Pulmonary artery endothelial cell (primary cell): Measurements from ENCODE around the gene SPSB1. TPM values are rescaled to one million over a fixed set of nuclear protein-coding genes. Genes with fewer than 3 reads are reported as not detected.

Source experiments
- DNase-seq: peaks from one replicate; pipeline ENCODE4 v3.0.0-alpha.2; 2011; ENCODE audit warnings: low read depth, low spot score
- total RNA-seq: library from RNA; depleted of rRNA; stranded (reverse); fragments of >200 nt; gene quantifications from 2 replicates; pipeline ENCODE4 v1.2.3, GENCODE V29; 2014

Gene SPSB1
- total RNA-seq = 18.9 and 20.6 TPM in 2 replicates

DNA sequence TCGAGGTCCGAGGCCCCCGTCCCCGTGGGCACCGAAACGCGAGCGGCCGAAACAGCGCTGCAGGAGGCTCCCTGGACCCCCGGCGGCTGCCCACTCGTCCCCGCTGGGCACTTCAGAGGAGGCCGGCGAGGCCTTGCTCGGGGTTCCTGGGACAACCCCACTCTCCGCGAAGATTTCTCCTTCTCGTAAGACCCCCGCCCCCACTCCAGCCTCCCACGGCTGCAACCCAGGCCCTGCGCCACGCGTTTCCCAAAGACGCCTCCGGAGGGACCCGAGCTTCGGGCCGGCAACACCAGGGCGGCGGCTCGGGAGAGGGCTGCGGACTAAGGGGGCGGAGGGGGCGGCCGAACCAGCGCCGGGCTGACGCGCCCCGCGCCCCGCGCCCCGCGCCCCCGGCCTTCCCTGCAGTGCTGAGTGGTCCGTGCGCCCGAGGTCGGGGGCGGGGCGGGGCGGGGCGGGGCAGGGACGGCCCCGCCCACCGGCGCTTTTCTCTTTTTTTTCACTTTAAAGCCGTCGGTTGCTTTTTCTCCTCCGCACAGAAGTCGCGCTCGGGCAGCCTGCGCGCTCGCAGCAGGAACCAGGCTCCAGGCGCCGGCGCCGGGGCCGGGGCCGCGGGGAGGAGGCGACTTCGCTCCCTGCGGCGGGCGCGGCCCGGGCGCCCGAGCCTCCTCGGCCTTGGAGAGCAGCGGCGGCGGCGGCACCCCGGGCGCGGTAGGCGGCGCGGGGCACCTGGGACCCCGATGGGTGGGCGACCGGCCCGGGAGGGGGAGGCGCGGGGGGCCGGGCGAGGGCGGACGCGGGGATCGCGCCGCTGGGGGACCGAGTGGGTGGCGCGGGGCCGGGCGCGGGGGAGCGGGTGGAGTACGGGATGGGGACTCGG, at the start of gene SPSB1:
Gene SPSB1 (plus strand): TSS at position 534 of the 880 bp plus-strand sequence. CDS start 62,998 bp downstream, outside the sequence.
- no peak for DNase-seq

- DNase-seq = no peak
These were observed 49.5 kb upstream of the SPSB1 start for GRCh38 chr1:9243066-9243739.

- DNase-seq = no peak
These were observed 48.0 kb upstream of the SPSB1 start for GRCh38 chr1:9244501-9245229.

GRCh38 chr1:9245230-9245619, 47.5 kb upstream of the SPSB1 start:
- DNase-seq = no peak

- DNase-seq = no peak
These were observed 47.0 kb upstream of the SPSB1 start for GRCh38 chr1:9245661-9246060.

- DNase-seq = no peak
These were observed 46.5 kb upstream of the SPSB1 start for GRCh38 chr1:9246215-9246614.

GRCh38 chr1:9246841-9247785, 45.6 kb upstream of the SPSB1 start:
- no peak for DNase-seq

GRCh38 chr1:9247894-9248293, 44.8 kb upstream of the SPSB1 start:
- no peak for DNase-seq

DNA sequence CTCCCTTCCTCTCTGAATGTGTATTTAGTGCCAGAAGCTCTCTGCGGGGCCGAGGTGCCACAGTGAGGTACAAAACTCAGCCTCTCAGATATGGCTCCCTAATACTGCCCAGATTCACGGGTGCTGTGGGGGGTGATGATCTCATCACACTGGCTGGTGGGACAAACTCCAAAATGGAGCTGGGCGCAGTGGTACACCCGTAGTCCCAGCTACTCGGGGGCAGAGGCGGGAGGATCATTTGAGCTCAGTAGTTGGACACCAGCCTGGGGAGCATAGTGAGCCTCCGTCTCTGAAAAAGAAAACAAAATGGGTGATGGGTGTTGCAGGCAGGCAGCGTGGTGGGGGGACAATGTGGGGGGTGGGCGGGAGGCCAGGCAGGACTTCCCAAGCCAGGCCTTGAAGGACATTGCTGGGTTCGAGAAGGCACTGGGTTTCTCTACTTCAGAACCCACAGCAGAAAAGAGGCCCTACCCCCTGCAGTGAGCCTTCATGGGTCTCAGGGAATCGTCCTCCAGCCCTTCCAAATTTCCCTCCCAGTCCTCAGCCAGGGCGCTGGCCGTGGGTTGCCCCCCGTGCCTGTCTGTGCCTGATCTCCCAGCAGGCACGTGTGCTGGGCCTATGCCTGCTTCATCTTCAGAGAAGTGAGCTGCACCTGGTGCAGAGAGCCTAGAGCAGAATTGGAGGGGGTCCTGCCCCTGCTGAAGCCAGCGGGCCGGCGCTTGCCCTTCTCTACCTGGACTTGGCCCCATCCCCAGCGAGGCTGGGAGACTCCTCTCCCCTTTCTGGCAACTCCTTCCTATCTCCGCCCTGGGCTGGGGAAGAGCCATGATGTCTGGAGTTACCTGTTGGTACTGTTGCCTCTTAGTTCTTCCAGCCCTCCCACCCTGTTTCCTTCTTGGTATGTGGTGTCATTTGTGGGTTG, 44.1 kb upstream of the SPSB1 start:
- no peak for DNase-seq

DNA sequence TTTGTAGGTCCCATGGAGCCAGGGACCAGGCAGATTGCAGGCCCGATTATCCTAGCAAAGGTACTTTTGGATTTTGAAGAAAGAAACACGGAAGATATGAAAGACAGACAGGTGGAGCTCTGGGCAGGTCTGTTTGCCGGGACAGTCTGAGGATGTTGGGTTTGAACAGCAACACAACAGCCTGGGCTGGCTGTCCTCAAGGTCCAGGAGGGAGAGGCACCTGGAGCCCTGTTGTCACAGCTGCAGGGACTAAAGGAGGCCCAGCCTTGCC, 43.5 kb upstream of the SPSB1 start:
- DNase-seq = no peak

DNA sequence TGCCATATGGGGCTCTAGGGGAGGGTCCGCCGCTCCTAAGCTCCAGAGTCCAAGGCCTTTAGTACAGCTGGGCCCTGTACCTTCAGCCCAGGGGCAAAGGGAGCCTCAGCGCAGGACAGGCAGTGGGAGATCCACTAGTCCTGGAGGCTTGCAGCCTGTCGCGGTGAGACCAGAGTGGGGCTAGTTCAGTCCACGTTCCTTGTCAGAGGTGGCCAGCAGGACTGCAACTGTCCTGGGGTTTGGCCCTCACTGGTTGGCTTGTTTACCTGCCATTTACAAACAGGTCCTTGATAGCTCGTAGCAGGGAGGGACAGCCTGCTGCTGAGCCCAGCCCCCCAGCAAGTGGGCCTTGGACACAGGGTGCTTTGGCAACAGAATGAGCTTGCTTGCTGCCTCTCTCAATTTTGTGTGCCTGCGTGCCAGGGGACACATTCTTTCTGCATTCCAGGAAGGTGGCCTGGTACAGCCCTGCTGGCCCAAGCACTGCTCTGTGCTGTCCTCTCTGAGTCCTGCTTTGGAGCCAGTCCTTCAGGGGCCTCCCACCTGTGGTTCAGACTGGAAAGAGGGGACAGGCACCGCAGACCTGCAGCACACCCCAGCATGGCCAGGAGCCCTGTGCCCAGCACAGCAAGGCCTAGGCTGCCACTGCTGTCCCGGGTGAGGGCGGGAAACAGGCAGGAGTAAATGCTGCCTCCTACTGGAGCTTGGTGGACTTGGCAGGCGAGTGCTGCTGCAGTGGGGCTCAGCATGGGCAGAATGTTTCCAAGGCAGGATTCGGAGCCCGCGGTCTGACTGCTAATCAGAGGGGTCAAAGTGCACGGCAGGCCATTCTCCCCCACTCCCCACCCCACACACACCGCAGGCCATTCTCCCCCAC, 42.9 kb upstream of the SPSB1 start:
- DNase-seq = no peak

GRCh38 chr1:9250411-9251381, 42.0 kb upstream of the SPSB1 start:
- no peak for DNase-seq

GRCh38 chr1:9251501-9251900, 41.2 kb upstream of the SPSB1 start:
- DNase-seq = no peak

- no peak for DNase-seq
These were observed 39.7 kb upstream of the SPSB1 start for GRCh38 chr1:9253004-9253403.

- no peak for DNase-seq
These were observed 39.1 kb upstream of the SPSB1 start for GRCh38 chr1:9253453-9254105.

GRCh38 chr1:9256332-9256731, 36.4 kb upstream of the SPSB1 start:
- DNase-seq = no peak

- DNase-seq = no peak
These were observed 34.8 kb upstream of the SPSB1 start for GRCh38 chr1:9257851-9258250.
